GM19023 (cell line): ENCODE measurements around the gene ZNF385C.
"Not testable (repeated sequence)": the region's sequence is repeated elsewhere in the genome, so short reads cannot be mapped to it uniquely, and the experiment has no call there.

Experiments
- ATAC-seq: cut with Tn5 transposase; IDR thresholded peaks from one replicate; pipeline ENCODE4 v1.9.1; 2021; ENCODE audit warnings: mild to moderate bottlenecking, moderate library complexity; ENCODE audit not compliant: unreplicated experiment

The ZNF385C gene, protein sequence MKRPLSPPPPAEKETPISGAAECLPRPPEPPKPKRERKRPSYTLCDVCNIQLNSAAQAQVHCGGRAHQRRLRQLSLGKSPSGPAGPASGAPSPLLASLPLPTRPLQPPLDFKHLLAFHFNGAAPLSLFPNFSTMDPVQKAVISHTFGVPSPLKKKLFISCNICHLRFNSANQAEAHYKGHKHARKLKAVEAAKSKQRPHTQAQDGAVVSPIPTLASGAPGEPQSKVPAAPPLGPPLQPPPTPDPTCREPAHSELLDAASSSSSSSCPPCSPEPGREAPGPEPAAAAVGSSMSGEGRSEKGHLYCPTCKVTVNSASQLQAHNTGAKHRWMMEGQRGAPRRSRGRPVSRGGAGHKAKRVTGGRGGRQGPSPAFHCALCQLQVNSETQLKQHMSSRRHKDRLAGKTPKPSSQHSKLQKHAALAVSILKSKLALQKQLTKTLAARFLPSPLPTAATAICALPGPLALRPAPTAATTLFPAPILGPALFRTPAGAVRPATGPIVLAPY

DNA sequence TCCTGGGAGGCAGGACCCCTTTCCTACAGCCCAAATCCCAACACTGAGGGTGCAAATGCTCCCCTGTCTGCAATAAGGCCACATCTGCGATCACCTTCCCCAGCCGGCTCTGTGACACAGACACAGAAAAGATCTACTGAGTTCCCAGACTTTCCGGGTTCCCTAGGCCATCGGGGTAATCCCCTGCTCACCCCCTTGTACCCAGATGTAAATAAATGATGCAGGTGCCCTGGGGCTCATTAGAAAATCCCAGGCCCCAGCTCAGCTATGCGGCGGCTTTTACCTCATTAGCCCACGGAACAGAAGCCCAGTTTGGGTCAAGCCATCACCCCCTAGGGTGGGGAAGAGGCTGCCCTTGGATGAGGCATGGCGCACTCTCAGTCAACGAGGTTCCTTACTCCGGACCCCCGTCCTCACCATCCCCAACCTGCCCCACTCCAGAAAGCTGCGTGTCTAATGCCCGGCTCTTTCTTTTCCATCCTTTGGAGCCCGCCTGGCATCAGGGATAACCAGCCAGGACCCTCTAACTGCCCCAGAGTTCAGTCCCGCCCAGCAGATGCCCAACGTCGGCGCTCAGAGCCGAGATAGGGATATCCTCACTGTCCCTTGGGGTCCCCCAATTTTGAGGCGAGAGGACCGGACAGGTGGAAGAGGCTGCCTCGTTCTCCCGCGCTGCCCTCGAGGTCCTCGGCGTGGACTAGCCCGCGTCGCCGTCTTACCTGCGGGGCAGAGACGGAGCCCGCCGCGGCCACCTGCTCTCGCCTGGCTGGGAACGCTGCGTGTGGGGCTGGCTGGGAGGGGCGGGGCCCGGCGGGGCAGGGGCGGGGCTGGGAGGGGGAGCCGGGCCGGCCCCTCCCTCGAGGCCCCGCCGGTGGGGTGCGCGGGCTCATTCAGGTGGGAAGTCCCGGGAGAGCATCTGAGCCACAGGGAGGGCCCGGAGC lies at the start of gene ZNF385C:
TSS of gene ZNF385C (minus strand) at position 783 of the 941 bp plus-strand sequence. CDS start 35,417 bp downstream, outside the sequence.
- ATAC-seq: no peak

DNA sequence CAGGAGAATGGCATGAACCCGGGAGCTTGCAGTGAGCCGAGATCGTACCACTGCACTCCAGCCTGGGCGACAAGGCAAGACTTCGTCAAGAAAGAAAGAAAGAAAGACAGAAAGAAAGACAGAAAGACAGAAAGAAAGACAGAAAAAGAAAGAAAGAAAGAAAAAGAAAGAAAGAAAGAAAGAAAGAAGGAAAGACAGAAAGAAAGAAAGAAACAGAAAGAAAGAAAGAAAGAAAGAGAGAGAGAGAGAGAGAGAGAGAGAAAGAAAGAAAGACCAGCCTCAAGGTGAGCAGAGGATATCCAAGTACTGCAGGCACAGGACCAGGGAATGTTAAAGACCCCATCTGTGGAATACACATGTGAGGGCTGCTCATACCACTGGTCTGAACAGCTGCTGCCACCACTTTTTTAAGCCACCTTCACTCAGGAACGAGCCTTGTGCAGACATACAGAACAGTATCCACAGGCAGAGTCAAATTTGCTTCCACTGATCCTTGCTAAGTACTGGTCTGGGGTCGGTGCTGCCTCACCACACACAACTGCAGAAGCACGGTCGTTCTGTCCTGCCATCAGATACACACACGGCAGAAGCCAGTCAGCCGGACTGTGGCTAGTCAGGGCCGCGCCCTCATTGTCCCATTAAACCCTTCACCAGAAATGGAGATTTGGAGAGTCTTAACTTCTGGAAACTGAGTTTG lies 48.8 kb upstream of the ZNF385C start:
- ATAC-seq: no peak

DNA sequence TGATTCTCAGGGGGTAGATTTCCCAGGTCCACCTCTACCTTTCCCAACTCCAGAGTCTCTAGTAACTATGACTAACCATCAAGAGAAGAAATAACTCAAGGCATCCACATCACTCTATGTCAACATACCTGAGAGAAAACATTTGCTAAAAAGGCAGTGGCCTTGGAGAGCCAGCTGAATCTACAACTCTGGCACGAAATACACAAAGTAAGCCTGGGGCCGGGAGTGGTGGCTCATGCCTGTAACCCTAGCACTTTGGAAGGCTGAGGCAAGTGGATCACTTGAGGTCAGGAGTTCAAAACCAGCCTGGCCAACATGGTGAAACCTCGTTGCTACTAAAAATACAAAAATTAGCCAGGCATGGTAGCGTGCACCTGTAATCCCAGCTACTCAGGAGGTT lies 44.9 kb upstream of the ZNF385C start:
- ATAC-seq: not testable (repeated sequence)

DNA sequence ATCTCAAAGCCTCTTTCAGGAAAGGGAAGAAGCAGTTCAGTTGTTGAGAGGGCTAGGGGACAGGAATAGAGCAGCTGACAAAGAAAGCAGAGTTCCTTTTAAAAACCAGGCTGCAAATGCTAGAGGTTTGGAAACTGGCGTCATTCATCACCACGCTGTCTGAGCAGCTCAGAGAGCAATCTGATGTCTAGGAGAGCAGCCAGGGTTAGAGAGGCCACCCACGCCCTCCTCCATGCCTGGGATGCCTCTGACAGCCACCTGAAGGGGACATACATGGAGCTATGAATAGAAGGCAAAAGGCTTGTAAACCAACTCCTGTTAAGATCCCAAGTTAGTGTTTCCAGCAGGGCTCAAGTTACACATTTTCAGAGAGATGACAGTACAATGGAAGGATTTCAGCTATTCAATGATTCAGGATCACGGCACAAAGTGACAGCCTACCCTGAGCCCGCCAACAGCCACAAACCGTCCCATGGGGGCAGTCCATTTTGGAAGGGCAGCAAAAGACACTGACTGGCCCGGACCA lies 44.2 kb upstream of the ZNF385C start:
- ATAC-seq: no peak

DNA sequence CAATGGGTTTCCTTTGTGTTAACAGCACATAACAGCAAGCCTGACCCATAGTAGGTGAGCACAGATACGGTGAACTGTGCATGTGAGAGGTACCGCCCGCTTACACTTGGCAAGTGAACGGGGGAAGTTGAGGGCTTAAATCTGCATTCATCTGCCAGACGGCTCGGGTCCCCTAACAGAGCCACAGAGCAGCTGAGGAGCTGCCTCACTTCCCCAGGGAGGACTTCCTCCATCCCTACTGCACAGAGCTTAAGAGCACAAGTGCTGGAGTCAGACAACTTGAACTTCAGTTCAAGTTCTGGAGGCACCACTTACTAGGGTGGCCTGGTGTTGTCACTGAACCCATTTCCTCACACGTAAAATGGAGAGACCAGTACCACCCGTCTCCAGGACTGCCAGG lies 43.1 kb upstream of the ZNF385C start:
- no peak for ATAC-seq

DNA sequence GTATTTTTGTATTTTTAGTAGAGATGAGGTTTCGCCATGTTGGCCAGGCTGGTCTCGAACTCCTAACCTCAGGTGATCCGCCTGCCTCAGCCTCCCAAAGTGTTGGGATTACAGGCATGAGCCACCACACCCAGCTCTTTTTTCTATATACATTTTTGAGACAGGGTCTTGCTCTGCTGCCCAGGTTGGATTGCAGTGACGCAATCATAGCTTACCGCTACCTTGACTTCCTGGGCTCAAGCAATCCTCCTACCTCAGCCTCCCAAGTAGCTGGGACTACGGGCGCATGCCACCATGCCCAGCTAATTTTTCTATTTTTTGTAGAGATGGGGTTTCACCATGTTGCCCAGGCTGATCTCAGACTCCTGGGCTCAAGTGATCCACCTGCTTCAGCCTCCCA lies 42.4 kb upstream of the ZNF385C start:
- ATAC-seq: not testable (repeated sequence)

DNA sequence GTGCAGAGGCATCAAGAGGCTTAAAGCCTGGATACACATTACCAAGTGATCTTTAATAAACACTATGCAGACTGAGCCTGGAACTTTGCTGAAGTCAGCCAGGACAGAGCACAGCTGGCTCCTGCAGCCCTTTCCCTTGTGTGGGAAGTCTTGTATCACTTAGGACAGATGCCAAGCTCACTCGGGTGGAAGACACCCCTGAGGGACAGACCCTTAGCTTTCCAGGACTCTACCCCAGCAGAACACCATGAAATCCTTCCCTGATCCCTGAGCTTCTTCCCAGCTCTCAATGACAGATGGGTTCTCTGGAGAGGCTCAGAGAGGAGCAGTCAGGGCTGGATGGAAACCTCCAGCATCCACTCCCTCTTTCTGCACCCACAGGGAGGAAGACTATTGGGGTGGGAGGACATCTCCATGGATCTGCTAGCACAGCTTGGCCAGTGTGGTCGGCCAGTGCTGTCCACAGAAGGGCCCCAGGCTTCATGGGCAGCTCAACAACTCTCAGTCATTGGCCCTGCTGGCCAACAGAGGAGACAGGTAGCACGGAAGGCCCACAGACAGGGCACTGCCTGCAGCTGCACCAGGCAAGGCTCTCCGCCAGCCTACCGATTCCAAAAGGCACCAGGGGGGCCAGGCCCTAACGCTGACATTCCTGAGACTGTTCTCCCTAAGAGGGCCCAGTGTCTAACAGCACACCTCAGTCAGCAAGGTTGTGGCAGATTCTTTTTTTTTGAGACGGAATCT lies 40.6 kb upstream of the ZNF385C start:
- ATAC-seq: no peak

DNA sequence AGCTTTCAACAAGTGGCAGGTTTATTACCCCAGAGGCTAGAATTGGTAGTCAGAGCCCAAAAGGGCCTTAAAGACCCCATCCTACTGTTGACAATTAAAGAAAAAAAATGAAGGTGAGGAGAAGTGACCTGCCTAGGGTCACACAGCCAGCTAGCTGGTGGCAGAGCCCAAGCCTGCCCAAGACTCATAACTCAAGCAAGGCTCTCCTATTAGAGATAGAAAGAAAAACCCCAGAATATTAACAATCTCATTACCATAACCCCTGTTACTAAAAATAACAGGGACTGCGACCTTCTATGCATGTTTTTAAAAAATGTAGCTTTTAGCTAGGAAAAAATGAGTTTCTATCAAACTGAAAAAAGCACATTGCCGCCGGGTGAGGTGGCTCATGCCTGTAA lies 38.4 kb upstream of the ZNF385C start:
- ATAC-seq: no peak

DNA sequence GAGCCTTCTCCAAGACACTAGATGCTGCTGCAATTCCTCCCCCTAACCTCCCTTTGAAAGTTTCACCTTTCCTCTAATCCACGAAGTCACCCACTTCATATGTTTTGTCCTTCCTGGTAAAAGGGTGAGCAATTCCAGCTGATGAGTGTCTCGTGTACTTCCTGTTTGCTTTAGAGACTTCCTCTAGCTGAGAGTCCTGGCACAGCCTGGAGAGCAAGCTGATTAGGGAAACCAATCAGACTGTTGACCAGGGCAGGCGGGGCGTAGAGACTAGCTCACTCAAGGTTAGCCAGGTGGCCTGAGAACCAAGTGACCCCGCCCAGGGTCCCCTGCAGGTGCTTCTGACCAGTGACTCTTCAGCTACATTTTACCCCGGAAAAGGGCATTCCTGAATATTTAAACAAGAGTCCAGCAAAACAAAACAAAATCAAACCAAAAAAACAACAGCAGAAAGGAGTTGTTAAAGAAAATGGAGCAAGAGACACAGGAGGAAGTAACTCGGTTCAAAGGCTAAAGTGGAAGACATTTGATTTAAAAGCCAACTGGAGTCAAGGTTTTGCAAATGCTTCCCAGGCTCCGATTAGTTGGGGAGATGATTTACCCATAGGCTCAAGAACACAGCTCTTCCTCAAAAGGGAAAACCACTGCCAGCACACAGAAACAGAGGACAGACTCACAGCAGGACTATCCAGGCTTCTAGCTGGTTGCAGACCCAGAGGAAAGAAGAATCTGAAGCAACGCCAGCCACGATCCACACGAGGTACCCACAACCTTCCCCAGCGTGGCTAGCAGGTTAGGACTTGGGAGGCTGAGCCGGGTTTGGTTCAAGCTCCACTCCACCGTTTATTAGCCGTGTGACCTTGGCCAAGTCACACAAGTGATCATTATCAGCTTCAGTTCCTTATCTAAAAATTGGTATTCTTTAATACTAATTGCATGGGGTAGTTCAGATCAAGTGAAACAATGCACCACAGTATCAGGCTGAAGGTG lies 37.7 kb upstream of the ZNF385C start:
- ATAC-seq: no peak

DNA sequence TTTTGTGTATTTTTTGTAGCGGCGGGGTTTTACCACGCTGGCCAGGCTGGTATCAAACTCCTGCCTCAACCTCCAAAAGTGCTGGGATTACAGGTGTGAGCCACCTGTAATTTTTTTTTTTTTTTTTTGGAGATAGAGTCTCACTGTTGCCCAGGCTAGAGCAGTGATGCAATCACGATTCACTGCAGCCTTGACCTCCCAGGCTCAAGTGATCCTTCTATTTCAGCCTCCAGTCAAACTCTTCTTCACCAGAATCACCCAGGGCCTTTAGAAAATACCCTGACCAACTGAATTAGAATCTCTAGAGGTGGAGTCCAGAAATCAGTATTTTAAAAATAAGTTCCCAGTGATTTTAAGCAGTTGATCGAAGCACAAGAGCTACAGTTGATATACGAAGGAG lies 36.9 kb upstream of the ZNF385C start:
- no peak for ATAC-seq

DNA sequence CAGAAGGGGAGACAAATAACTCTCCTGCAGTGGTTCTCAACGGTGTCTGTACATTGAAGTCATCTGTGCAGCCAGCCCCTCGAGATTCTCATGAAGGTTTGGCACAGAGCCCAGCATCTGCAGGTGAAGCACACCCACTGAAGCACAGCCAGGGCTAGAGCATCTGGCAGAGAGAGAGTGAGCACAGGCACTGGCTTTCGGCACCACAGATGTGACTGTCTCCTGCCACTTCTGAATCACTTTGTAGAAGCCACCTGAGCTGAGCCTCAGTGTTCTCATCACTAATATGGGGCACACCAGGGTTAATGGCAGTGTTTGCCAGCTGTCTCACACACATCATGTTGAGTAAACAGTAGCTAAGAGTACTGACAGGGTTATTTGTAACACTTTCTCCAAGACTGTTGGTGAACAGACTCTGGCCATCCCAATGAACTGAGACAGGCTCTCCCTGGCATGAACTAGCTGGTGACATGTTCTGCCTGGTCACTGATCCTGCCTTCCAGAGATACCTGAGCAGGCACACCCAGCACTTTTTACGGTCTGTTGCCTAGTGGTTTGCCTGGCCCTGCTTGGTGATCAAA lies 35.3 kb upstream of the ZNF385C start:
- ATAC-seq: peak; percentile 75

DNA sequence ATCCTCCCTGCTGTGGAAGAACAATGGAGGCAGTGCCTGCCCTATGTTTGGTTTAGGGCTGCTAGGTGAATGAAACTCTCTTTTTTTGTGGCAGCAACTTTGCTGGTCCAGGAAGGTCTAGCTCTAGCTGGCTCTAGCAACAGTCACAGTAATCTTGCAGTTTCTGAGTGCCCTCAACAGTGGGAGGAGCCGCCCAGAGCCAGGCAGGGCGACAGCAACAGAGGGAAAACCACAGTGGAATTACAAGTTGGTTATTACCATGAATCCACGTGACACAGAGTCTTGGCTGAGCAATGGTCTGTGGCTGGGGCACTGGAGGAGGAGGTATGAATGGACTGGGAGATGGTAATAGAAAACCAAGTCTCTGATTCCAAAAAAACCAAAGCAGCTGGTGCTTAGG lies 34.7 kb upstream of the ZNF385C start:
- ATAC-seq: peak; percentile 20

DNA sequence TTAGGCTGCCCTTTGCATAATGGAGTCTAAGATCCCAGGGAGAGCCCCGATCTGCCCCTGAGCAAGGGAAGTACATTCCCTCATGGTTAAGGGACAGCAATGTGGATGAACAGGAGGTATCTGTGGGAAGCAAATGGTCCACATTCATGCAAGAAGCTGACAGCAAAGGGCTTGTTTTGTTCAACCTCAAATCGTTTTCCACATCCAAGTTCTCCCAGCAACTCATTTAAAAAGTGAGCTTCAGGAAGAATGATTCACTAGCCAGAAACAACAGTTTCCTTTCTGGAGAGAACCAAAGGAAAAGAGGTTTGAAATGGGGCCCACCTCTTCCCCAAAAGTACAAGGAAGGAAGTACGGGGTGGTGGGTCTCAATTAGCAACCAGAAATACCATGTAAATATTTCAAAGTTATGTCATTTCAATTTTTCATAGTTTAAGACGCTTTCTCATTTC lies 33.7 kb upstream of the ZNF385C start:
- ATAC-seq: no peak

DNA sequence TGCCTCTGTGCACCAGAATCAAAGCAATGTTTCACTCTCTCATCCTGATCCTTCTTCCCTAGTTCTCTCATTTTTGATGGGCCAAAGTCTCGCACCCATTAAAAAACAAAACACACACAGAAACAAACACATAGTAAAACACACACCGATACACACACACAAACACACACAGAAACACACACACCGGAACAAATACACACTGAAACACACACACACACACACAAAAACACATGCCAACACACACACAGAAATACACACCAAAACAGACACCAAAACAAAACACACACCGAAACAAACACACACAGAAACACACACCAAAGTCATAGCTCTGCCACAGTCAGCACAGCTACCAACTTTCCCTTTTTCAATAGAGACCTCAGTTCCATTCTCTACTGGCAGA lies 33.0 kb upstream of the ZNF385C start:
- no peak for ATAC-seq

DNA sequence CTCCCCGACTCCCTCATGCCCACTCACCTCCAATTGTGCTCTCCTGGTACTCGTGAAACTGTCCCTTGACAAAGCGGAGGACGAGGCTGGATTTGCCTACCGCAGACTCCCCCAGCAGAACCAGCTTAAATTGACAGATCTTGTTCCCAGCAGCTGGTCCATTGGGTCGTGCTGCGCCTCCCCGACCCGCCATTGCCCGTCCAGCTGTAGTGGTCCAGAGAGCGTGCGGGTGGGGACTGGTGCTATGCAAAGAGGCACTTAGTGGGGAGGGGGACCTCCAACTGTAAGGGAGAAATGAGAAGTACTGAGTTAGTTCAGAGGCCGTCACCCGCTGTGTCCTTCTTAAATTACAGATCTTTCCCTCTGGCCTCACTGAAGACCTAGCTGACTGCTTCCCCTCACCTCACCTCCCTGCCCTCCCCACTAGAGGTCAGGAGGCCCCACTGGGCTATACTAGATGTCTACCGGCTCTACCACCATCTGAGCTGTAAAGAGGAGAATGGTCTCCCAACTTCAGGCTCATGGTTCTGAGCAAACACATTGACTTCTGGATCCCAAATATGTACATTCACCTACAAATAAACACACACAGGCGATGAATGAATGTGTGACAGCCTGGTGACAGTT lies 32.1 kb upstream of the ZNF385C start:
- ATAC-seq: no peak

DNA sequence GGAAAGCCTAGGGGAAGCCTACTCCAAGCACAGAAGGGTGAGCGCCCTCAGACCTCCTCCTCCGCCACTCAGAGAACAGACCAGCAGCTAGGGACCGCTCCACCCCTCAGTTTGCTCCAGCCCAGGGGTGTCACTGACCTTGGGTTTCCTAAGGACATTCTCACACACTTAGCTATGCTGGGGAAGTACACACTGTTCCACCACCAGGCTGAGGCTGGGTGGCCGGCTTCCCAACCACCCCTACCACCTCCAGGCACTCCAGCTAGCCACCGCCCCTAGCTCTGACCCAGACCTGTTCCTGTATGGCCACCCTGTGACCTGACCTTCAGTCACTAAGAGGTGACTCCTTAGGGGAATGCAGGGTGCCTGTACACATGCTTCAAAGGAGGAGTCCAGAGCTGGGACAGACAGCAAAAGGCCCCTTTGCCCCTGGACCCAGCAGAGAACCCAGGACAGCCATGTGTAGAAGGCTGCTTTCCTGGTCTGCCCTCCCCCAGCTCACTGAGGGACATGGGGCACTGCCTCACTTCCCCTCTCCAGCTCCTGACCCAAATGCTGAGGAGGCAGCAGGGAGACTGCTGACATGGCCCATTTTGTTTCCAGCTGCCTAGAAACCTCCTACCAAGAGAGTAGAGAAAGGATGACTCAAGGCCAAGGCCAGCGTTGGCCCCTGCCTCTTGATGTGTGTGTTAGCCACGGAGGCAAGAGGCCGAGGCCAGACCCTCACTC lies 31.0 kb upstream of the ZNF385C start:
- no peak for ATAC-seq

DNA sequence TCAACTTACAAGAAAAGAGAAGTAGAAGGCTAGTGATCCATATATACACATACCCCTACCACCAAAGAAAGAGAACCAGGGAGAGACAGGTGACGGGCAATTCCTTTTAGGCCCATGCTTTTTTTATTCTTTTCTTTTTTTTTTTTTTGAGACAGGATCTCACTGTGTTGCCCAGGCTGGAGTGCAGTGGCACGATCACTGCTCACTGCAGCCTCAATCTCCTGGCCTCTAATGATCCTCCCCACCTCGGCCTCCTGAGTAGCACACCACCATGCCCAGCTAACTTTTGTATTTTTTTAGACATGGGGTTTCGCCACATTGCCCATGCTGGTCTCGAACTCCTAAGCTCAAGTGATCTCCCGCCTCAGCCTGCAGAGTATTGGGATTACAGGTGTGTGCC lies 29.1 kb upstream of the ZNF385C start:
- ATAC-seq: no peak
